GM23338 (cell line): ENCODE measurements around the gene IHH. TPM values are rescaled to one million over a fixed set of nuclear protein-coding genes. Genes with fewer than 3 reads are reported as not detected.

ENCODE experiments used
- ATAC-seq: fragments of 200-7000 bp; cut with Tn5 transposase; 3 replicates; pipeline ENCODE4 v1.9.1; 2020
- DNase-seq: peaks from one replicate; pipeline ENCODE4 v3.0.0-alpha.2; 2015; ENCODE audit warnings: low spot score
- H2AFZ ChIP-seq: fragments of 200-600 bp; sonication (generic); 2 replicates; pipeline ENCODE4 v1.8.0; 2016; ENCODE audit warnings: antibody characterized with exemption, mild to moderate bottlenecking, moderate library complexity
- H3F3A ChIP-seq: fragments of 200-600 bp; sonication (generic); replicated peaks from 2 replicates; pipeline ENCODE4 v1.8.0; 2017; ENCODE audit warnings: antibody characterized with exemption, mixed run types, low read depth
- H3K27ac ChIP-seq: fragments of 200-600 bp; sonication (generic); 2 replicates; pipeline ENCODE4 v1.6.1; 2016; ENCODE audit warnings: low read depth
- H3K27me3 ChIP-seq: fragments of 200-600 bp; sonication (generic); 2 replicates; pipeline ENCODE4 v1.8.0; 2016; ENCODE audit warnings: mild to moderate bottlenecking, mixed run types, moderate library complexity; ENCODE audit not compliant: insufficient read depth
- H3K36me3 ChIP-seq: fragments of 200-600 bp; sonication (generic); 2 replicates; pipeline ENCODE4 v1.8.0; 2016; ENCODE audit warnings: mild to moderate bottlenecking; ENCODE audit not compliant: insufficient read depth
- H3K4me1 ChIP-seq: fragments of 200-600 bp; sonication (generic); 2 replicates; pipeline ENCODE4 v1.8.0; 2016; ENCODE audit warnings: mild to moderate bottlenecking, moderate library complexity; ENCODE audit not compliant: insufficient read depth
- H3K4me2 ChIP-seq: fragments of 200-600 bp; sonication (generic); 2 replicates; pipeline ENCODE4 v1.7.1; 2017; ENCODE audit warnings: mixed run types
- H3K4me3 ChIP-seq: fragments of 200-600 bp; sonication (generic); 2 replicates; pipeline ENCODE4 v1.6.1; 2016; ENCODE audit warnings: mixed run types
- H3K79me2 ChIP-seq: fragments of 200-600 bp; sonication (generic); replicated peaks from 2 replicates; pipeline ENCODE4 v1.8.0; 2017; ENCODE audit warnings: mild to moderate bottlenecking; ENCODE audit not compliant: insufficient read depth
- H3K9me2 ChIP-seq: fragments of 200-600 bp; sonication (generic); 2 replicates; pipeline ENCODE4 v1.8.0; 2017; ENCODE audit not compliant: insufficient read depth
- H4K20me1 ChIP-seq: fragments of 200-600 bp; sonication (generic); replicated peaks from 2 replicates; pipeline ENCODE4 v1.8.0; 2017; ENCODE audit warnings: mild to moderate bottlenecking; ENCODE audit not compliant: insufficient read depth
- H3K27ac Mint-ChIP-seq: 2 replicates; pipeline ENCODE4 v1.8.0; 2020; ENCODE audit warnings: inconsistent platforms, mild to moderate bottlenecking, moderate library complexity, mixed read lengths
- H3K27me3 Mint-ChIP-seq: 3 replicates; pipeline ENCODE4 v1.8.0; 2022; ENCODE audit warnings: low read depth, mild to moderate bottlenecking, moderate library complexity, mixed read lengths, inconsistent platforms; ENCODE audit not compliant: insufficient read depth, poor library complexity
- H3K36me3 Mint-ChIP-seq: 3 replicates; pipeline ENCODE4 v1.8.0; 2021; ENCODE audit warnings: low read depth, mild to moderate bottlenecking, inconsistent platforms, moderate library complexity, mixed read lengths
- H3K4me1 Mint-ChIP-seq: 3 replicates; pipeline ENCODE4 v1.8.0; 2020; ENCODE audit warnings: mild to moderate bottlenecking, inconsistent platforms, mixed read lengths
- H3K4me3 Mint-ChIP-seq: 3 replicates; pipeline ENCODE4 v1.8.0; 2021; ENCODE audit warnings: moderate library complexity, mild to moderate bottlenecking, inconsistent platforms, mixed read lengths
- H3K9me3 Mint-ChIP-seq: 3 replicates; pipeline ENCODE4 v1.8.0; 2020; ENCODE audit warnings: moderate library complexity, mild to moderate bottlenecking, inconsistent platforms, mixed read lengths
- CREB1 ChIP-seq: fragments of 250-450 bp; sonication (Bioruptor Pico); IDR thresholded peaks from 2 replicates; pipeline ENCODE4 v1.5.0; 2020; ENCODE audit warnings: low read depth, mild to moderate bottlenecking, moderate library complexity
- CTCF ChIP-seq, 2 experiments: fragments of 200-600 bp in 1 of 2; sonication (generic) in 1 of 2; conservative IDR thresholded peaks; 2 replicates each; pipeline versions ENCODE4 v1.5.1 to v1.6.1; 2016 to 2017; ENCODE audit warnings: antibody characterized with exemption in 2 of 2, low read depth in 2 of 2, mild to moderate bottlenecking in 2 of 2, moderate library complexity in 1 of 2
- ETS1 ChIP-seq: IDR thresholded peaks from 2 replicates; pipeline ENCODE4 v1.6.1; 2016; ENCODE audit warnings: antibody characterized with exemption
- EZH2 ChIP-seq: fragments of 200-600 bp; sonication (generic); IDR thresholded peaks from one replicate; pipeline ENCODE4 v1.8.0; 2017; ENCODE audit warnings: antibody characterized with exemption, mild to moderate bottlenecking, low read depth; ENCODE audit not compliant: unreplicated experiment
- EZH2phosphoT487 ChIP-seq: fragments of 200-600 bp; sonication (generic); IDR thresholded peaks from one replicate; pipeline ENCODE4 v1.8.1; 2018; ENCODE audit warnings: antibody characterized with exemption; ENCODE audit not compliant: unreplicated experiment
- JUNB ChIP-seq: IDR thresholded peaks from one replicate; pipeline ENCODE4 v1.6.1; 2016; ENCODE audit warnings: antibody characterized with exemption; ENCODE audit not compliant: unreplicated experiment
- NANOG ChIP-seq: IDR thresholded peaks from 2 replicates; pipeline ENCODE4 v1.6.1; 2016; ENCODE audit warnings: antibody characterized with exemption, borderline replicate concordance
- STAT1 ChIP-seq: IDR thresholded peaks from one replicate; pipeline ENCODE4 v1.6.1; 2016; ENCODE audit warnings: antibody characterized with exemption; ENCODE audit not compliant: unreplicated experiment
- ZNF114 ChIP-seq: fragments of 250-450 bp; sonication (Bioruptor Pico); IDR thresholded peaks from 2 replicates; pipeline ENCODE4 v1.5.0; 2020; ENCODE audit warnings: mild to moderate bottlenecking, moderate library complexity
- ZNF331 ChIP-seq: fragments of 250-450 bp; sonication (Bioruptor Pico); IDR thresholded peaks from 2 replicates; pipeline ENCODE4 v1.5.0; 2020; ENCODE audit warnings: low read depth, mild to moderate bottlenecking, moderate library complexity
- polyA plus RNA-seq: library from polyadenylated mRNA; unstranded; fragments of >200 nt; fragmentation: Nextera tagmentation; extraction: Ambion mirVana; gene quantifications from 2 replicates; pipeline ENCODE4 v1.2.1, GENCODE V29; 2016
- total RNA-seq: library from RNA; depleted of rRNA; stranded (reverse); fragments of >200 nt; shearing (Covaris generic); gene quantifications from 2 replicates; pipeline ENCODE4 v1.2.3, GENCODE V29; 2014
- TF ChIP-seq, protein P1 (sequence below): fragments of 250-450 bp; sonication (Bioruptor Pico); IDR thresholded peaks from 2 replicates; pipeline ENCODE4 v1.5.0; 2020; ENCODE audit warnings: mild to moderate bottlenecking, moderate library complexity

IHH gene
- total and polyA plus RNA-seq, 2 experiments from 2014 or later, result not detected

DNA sequence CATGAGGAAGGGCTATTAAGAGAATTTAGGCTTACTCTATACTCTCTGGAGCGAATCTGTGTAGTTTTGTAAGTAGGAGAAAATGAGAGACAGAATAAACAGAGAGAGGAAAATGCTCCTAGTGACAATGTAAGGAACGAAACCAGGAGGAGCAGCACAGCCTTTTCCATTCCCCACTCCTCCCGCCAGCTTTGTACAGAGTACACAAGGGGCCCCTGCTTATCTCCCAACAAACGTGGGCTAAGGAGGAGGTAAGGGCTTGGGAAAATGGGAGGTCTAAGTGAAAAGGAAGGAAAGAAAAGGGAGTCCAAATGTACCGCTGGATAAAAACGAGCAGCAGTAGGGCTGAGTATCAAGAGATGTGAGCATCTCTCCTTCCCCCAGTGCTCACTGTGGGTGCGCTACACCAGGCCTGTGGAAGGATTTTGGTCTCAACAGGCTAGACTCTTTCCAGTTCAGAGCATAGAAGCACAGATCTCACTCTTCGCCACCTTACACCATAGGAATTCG is 12.1 kb upstream of the IHH start (continued):
- TF ChIP-seq, protein P1, sequence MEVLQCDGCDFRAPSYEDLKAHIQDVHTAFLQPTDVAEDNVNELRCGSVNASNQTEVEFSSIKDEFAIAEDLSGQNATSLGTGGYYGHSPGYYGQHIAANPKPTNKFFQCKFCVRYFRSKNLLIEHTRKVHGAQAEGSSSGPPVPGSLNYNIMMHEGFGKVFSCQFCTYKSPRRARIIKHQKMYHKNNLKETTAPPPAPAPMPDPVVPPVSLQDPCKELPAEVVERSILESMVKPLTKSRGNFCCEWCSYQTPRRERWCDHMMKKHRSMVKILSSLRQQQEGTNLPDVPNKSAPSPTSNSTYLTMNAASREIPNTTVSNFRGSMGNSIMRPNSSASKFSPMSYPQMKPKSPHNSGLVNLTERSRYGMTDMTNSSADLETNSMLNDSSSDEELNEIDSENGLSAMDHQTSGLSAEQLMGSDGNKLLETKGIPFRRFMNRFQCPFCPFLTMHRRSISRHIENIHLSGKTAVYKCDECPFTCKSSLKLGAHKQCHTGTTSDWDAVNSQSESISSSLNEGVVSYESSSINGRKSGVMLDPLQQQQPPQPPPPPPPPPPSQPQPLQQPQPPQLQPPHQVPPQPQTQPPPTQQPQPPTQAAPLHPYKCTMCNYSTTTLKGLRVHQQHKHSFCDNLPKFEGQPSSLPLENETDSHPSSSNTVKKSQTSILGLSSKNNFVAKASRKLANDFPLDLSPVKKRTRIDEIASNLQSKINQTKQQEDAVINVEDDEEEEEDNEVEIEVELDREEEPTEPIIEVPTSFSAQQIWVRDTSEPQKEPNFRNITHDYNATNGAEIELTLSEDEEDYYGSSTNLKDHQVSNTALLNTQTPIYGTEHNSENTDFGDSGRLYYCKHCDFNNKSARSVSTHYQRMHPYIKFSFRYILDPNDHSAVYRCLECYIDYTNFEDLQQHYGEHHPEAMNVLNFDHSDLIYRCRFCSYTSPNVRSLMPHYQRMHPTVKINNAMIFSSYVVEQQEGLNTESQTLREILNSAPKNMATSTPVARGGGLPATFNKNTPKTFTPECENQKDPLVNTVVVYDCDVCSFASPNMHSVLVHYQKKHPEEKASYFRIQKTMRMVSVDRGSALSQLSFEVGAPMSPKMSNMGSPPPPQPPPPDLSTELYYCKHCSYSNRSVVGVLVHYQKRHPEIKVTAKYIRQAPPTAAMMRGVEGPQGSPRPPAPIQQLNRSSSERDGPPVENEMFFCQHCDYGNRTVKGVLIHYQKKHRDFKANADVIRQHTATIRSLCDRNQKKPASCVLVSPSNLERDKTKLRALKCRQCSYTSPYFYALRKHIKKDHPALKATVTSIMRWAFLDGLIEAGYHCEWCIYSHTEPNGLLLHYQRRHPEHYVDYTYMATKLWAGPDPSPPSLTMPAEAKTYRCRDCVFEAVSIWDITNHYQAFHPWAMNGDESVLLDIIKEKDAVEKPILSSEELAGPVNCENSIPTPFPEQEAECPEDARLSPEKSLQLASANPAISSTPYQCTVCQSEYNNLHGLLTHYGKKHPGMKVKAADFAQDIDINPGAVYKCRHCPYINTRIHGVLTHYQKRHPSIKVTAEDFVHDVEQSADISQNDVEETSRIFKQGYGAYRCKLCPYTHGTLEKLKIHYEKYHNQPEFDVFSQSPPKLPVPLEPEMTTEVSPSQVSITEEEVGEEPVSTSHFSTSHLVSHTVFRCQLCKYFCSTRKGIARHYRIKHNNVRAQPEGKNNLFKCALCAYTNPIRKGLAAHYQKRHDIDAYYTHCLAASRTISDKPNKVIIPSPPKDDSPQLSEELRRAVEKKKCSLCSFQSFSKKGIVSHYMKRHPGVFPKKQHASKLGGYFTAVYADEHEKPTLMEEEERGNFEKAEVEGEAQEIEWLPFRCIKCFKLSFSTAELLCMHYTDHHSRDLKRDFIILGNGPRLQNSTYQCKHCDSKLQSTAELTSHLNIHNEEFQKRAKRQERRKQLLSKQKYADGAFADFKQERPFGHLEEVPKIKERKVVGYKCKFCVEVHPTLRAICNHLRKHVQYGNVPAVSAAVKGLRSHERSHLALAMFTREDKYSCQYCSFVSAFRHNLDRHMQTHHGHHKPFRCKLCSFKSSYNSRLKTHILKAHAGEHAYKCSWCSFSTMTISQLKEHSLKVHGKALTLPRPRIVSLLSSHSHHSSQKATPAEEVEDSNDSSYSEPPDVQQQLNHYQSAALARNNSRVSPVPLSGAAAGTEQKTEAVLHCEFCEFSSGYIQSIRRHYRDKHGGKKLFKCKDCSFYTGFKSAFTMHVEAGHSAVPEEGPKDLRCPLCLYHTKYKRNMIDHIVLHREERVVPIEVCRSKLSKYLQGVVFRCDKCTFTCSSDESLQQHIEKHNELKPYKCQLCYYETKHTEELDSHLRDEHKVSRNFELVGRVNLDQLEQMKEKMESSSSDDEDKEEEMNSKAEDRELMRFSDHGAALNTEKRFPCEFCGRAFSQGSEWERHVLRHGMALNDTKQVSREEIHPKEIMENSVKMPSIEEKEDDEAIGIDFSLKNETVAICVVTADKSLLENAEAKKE (CRISPR knock-in tag), result no peak
- TF ChIP-seq ETS1, result no peak
- no peak for TF ChIP-seq ZNF114 (CRISPR knock-in tag)
- TF ChIP-seq EZH2phosphoT487, result no peak

GRCh38 chr2:219071131-219071816 is 10.6 kb upstream of the IHH start:
- peaks cover 8% of the 10 kb centered on the region for H3K4me1 ChIP-seq
- no peak overlapping the region for H3K4me2 ChIP-seq
- no peak overlapping the region for H3K27ac ChIP-seq
- H3K27ac Mint-ChIP-seq, result no peak overlapping the region
- no peaks in the 10 kb centered on the region for H3K36me3 ChIP-seq
- ATAC-seq (no peak), DNase-seq (no peak)
- no peaks in the 10 kb centered on the region for H4K20me1 ChIP-seq
- peaks cover 5% of the 10 kb centered on the region for H3K4me1 Mint-ChIP-seq
- H3K4me3 ChIP-seq, result no peak overlapping the region
- peaks cover 6% of the 10 kb centered on the region; the same call in 1 of the 2 replicates for H3K27me3 ChIP-seq
- H3K9me3 Mint-ChIP-seq, result no peaks in the 10 kb centered on the region
- no peak overlapping the region for H3K4me3 Mint-ChIP-seq
- no peaks in the 10 kb centered on the region for H3K9me2 ChIP-seq
- H3K79me2 ChIP-seq, result no peaks in the 10 kb centered on the region
- H3F3A ChIP-seq, result no peaks in the 10 kb centered on the region
- peaks cover 5% of the 10 kb centered on the region for H3K27me3 Mint-ChIP-seq
- no peaks in the 10 kb centered on the region for H3K36me3 Mint-ChIP-seq
- H2AFZ ChIP-seq, result no peak overlapping the region
- TF ChIP-seq ETS1 (no peak), CREB1 (CRISPR knock-in tag) (no peak), JUNB (no peak), ZNF331 (no peak), CTCF (conservative IDR thresholded peaks at IDR 0.05; ENCODE audit: low read depth in 2 of 2) (no peak), ZNF114 (CRISPR knock-in tag) (no peak), EZH2 (no peak), NANOG (no peak), STAT1 (no peak)
